HG02610 (cell line): Measurements from ENCODE around the gene THOC2.
A peak's percentile ranks its signal among the peaks of the same experiment; 100 is the strongest.
"Not testable (repeated sequence)": the region's sequence is repeated elsewhere in the genome, so short reads cannot be mapped to it uniquely, and the experiment has no call there.

ENCODE experiments used
- ATAC-seq: cut with Tn5 transposase; IDR thresholded peaks from one replicate; pipeline ENCODE4 v1.9.1; 2021; ENCODE audit warnings: mild to moderate bottlenecking, moderate library complexity; ENCODE audit not compliant: unreplicated experiment

Gene THOC2, protein sequence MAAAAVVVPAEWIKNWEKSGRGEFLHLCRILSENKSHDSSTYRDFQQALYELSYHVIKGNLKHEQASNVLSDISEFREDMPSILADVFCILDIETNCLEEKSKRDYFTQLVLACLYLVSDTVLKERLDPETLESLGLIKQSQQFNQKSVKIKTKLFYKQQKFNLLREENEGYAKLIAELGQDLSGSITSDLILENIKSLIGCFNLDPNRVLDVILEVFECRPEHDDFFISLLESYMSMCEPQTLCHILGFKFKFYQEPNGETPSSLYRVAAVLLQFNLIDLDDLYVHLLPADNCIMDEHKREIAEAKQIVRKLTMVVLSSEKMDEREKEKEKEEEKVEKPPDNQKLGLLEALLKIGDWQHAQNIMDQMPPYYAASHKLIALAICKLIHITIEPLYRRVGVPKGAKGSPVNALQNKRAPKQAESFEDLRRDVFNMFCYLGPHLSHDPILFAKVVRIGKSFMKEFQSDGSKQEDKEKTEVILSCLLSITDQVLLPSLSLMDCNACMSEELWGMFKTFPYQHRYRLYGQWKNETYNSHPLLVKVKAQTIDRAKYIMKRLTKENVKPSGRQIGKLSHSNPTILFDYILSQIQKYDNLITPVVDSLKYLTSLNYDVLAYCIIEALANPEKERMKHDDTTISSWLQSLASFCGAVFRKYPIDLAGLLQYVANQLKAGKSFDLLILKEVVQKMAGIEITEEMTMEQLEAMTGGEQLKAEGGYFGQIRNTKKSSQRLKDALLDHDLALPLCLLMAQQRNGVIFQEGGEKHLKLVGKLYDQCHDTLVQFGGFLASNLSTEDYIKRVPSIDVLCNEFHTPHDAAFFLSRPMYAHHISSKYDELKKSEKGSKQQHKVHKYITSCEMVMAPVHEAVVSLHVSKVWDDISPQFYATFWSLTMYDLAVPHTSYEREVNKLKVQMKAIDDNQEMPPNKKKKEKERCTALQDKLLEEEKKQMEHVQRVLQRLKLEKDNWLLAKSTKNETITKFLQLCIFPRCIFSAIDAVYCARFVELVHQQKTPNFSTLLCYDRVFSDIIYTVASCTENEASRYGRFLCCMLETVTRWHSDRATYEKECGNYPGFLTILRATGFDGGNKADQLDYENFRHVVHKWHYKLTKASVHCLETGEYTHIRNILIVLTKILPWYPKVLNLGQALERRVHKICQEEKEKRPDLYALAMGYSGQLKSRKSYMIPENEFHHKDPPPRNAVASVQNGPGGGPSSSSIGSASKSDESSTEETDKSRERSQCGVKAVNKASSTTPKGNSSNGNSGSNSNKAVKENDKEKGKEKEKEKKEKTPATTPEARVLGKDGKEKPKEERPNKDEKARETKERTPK (N-terminal part only)

DNA sequence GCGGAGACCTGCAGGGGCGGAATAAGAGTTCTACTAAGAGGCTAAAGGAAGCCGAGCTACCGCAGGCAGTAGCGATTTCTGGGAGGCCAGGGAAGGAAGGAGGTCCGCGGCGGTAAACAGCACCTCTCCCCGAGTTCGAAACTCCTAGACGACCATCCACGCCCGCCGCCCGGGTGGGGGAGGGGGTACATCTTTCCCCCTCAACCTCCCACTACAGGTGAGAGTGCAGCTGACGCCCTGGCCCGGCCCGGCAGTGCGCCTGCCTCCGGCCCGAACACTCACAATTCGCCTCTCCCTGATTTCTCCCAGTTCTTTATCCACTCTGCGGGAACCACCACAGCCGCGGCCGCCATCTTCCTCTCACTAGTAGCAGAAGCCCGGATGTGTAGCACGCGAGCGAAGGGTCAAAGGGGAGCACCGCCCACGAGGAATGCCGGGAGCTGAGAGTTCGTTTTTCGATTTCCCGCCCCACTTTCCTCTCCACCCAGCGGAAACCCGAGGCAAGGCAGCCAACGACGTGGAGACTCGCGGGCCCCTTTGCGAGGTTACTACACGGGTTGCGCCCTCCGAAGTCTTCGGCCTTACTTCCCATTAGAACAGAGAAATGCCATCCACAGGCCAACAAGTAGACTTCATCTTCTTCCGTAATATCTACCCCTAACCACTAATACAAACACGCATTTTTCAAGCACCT lies at the start of gene THOC2:
TSS of gene THOC2 (minus strand) at position 383 of the 694 bp plus-strand sequence. CDS start at position 353, 30 bp downstream.
- peak; percentile 92 for ATAC-seq

DNA sequence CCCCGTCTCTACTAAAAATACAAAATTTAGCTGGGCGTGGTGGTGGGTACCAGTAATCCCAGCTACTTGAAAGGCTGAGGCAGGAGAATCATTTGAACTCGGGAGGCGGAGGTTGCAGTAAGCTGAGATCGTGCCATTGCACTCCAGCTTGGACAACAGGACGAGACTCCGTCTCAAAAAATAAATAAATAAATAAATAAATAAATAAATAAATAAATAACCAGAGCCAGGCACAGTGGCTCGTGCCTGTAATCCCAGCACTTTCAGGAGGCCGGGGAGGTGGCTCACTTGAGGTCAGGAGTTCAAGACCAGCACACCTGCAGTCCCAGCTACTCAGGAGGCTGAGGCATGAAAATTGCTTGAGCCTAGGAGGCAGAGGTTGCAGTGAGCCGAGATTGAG lies 48.9 kb upstream of the THOC2 start:
- ATAC-seq = not testable (repeated sequence)

DNA sequence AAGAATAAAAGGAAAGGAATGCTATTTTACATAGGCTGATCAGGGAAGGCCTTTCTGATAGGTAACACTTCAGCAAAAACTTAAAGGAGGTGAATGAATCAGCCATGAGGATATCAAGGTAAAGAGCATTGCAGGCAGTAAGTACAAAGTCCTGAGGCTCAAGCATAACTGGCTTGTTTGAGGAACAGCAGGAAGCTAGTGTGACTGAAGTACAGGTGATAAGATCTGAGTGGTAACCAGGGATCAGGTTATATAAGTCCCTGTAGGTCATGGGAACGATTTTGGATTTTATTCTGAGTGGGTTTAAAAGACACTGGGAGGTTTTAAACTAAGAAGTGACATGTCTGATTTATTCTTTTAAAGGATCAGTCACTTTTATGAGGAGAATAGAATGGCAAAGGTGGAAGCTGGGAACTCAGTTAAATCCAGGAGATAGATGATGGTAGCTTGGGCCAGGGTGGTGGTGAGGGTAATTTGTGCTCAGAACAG lies 47.1 kb upstream of the THOC2 start:
- no peak for ATAC-seq

DNA sequence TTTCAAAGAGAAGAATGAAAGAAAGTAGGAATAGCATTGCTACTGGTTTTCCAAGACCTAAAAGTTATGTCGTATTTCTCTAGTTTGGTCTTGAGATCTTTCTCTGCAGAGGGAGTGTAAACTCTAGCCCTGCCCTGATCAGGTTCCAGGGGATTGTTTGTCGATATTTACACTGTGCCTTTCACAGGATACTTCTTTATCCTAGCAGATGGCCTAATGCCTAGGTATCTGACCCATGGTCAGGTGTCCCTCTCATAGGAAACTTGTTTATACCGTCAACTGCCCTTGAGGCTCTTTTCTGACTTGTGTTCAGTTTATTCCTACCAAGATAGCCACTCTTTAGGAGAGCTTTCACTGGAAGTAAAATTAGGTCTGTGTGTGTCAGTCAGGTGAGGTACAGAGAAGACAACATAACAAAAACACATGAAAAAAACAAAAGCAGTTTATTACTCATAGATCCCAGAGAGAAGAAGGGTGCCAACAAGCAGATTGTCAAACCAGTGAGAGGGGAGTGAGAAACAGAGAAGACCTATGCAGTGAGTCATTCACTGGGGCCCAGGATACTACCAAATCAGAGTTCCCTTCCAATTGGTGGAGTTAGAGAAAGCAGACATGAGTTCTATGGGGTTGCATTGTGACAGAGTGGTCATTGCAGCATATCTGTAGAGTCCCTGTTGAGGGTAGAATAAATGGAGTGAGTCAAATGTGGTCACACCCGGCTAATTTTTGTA lies 40.6 kb upstream of the THOC2 start:
- ATAC-seq = no peak

DNA sequence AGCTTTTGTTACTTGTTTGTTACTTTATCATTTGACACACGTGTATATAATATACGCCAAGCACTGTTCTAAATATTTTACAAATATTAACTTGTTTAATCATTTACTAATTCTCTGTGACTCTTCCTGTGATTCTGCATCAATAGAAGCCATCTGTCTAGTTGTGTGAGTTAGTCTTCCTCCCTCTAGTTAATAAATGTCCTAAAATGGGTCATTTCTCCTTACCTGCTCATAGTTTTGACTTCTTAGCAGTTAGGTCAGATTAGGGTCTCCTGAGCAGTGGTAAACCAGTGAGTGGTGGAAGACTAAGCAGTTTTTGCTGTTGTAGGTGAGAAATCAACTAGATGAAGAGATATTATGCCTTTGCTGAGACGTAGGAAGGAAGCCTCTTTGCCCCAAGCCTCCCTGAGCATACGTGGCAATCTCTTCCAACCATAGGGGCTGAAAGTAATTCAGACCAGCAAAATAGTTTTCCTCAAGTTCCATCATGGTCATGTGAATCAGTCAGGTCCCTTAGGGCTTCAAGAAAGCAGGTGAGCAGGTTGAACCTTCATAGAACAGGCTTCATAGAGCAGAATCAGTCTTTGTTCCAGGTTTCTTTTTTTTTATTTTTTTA lies 38.7 kb upstream of the THOC2 start:
- no peak for ATAC-seq

DNA sequence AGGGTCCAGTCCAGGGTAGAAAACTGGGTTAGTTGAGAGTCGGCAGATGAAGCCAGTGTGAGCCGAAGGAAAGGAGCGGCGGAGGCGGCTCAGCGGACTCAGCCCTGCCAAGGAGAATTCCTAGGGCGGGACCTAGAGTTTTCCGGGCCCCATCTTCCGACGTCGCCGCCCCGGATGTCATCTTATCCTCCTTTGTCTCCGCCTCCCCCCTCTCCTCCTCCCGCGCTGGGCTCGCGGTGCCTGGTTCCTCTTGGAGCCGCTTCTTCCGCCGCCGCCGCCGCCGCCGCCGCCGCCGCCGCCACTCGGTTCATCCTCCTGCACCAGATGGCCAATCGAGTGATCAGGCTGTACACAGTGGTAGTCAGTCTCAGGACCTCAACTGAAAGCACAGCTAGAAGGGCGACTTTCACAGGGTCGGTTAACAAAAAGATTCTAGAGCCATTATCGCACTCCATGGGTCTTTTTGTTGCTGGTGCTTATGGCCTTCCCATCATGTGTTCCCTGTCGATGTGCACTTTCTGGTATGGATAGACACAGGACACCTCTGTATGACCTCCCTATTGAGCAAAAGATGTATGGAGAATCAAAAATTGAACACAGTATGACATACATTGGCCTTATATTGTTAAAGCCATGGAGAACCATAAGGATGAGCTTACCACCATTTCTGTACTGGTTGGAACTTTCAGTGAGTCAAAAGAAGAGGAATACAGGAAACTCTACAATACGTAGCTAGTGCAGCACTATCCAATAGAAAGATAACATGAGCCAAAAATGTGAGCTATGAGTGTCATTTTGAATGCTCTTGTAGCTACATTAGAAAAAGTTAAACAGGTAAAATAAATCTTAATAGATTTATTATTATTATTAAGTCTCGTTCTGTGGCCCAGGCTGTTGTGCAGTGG lies 32.4 kb upstream of the THOC2 start:
- peak; percentile 96 for ATAC-seq

DNA sequence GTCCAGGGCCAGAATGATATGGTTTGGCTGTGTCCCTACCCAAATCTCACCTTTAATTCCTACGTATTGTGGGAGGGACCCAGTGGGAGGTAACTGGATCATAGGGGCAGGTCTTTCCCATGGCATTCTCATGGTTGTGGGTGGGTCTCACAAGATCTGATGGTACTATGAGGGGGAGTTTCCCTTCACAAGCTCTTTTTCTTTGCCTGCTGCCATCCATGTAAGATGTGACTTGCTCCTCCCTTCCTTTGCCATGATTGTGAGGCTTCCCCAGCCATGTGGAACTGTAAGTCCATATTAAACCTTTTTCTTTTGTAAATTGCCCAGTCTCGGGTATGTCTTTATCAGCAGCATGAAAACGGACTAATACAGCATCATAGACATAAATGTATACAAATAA lies 27.0 kb upstream of the THOC2 start:
- ATAC-seq = not testable (repeated sequence)

DNA sequence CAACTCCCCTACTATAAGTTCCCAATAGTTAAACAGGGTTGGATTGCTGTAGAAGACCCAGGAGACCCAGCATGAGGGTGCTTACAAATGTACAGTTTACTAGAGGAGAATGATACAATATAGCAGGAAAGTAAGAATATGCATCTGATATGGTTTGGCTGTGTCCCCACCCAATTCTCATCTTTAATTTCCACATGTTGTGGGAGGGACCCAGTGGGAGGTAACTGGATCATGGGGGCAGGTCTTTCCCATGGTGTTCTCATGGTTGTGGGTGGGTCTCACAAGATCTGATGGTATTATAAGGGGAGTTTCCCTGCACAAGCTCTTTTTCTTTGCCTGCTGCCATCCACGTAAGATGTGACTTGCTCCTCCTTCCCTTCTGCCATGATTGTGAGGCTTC lies 24.9 kb upstream of the THOC2 start:
- ATAC-seq = not testable (repeated sequence)

DNA sequence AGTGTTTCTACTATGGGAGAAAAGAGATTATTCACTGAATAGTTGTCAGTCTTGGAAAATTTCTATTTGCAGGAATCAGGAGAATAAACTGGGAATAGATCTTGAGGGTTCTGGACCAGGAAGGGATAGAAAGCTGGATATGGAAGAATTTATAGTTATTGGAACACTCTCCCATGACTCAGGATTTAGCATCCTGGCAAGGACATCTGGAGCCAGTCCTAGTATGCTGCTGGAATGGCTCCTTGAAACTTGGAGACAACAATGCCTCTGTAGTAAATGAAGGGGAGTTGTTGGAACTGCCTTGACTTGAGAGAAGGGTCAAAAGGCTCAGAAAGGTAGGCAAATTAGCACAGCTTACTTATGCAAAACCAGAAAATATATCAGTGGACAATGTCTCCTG lies 23.5 kb upstream of the THOC2 start:
- no peak for ATAC-seq

DNA sequence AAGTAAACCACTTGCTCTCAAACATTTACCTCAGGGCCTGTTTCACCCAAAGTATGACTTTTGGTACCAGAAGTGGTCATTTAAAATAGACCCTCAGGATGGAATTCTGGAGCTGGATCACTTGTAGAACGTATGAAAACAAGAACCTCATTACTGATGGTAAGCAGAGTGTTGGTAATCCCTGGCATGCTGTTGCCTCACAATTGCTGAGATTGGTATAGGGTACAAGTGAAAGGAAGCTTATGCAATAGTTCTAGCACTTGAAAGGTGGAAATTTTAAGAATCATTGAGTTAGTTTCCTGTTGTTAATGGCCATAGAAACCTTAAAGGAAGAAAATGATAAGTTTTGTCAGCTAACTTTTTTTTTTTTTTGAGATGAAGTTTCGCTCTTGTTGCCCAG lies 22.3 kb upstream of the THOC2 start:
- no peak for ATAC-seq

DNA sequence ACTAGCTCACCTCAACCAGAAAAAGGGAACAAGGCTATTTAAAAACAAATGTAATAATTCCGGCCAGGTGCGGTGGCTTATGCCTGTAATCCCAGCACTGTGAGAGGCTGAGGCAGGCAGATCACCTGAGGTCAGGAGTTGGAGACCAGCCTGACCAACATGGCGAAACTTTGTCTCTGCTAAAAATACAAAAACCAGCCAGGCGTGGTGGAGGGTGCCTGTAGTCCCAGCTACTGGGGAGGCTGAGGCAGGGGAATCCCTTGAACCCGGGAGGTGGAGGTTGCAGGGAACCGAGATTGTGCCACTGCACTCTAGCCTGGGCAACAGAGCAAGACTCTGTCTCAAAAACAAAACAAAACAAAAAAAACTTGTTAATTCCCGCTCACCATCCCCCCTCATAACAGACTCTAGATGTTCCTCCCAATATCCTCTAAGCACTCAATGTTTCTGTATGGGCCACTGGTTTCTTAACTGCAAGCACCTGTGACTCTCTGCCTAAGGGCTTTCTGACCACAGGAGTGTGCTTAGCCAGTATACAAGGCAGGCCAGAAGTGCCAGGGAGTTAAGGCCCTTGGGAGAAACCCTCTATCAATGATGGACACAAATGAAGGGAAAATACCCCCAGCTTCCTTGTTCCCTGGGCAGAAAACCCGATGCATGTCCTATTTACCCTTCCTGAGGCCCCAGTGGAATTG lies 21.0 kb upstream of the THOC2 start:
- ATAC-seq = no peak

DNA sequence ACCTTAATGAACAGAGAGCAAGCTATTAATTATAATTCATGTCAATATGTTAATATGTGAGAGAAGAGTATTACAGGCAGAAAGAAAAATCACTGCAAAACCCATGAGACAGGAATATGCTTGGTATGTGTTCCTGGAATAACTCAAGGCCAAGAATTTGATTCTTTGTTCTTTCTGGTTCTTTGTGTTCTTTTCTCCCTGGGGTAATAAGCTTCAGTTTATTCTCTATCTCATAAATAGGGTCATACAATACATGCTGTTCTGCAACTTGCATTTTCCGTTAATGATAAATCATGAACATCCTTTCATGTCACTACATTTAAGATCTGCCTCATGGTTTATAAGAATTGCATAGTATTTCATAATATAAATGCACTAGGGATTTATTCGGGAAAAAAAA lies 16.8 kb upstream of the THOC2 start:
- ATAC-seq = no peak

DNA sequence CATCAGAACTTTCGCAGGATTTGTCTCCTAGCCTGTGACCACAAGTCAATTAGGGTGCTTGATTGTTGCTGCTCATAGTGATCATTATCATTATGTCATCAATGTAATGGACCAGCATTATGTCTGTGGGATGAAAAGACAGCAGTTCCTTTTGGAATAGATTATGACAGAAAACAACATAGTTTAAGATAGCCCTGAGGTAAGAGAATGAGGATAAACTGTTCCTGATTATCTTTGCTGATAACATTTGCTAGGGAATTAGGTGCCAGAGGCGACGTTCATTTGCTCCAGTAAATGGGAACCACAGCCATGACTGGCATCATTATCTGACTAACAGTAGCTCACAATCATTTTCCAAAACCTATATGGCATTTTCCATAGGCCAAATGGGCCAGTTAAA lies 12.7 kb upstream of the THOC2 start:
- no peak for ATAC-seq

DNA sequence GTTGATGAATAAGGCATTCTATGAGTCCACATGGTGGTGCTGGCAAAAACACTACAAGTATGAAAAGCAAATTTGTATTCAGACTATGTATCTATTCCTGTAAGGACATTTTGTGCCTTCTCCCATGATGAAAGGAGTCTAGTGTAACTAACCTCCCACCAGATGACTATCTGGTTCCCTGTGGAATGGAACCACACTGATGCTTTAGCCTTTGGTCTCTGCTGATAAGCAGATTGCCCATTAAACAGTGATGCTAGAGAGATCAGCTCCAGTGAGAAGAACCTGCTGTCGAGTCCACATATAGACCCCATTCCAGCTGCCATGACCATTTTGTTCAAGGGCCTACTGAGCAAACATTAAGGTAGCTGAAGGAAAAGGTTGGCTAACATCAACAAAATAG lies 10.5 kb upstream of the THOC2 start:
- ATAC-seq = no peak

DNA sequence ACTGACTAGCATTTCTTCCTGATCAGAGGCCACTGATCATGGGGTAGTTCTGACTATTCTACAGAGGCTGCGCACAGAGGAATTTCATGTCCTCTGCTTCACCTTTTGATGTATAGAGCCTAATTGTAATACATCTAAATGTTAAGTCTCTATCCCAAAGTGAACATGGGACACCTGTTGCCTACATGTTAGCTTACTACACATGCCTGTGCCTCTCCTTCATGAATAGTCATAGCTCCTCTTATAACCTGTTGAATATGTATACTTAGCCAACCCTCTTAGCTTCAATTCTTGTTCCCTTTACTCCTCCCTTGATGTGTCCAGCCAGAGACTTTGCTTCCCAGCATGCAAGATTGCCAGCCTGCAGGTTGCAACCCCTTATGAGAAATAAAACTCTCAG lies 9.6 kb upstream of the THOC2 start:
- ATAC-seq = no peak

DNA sequence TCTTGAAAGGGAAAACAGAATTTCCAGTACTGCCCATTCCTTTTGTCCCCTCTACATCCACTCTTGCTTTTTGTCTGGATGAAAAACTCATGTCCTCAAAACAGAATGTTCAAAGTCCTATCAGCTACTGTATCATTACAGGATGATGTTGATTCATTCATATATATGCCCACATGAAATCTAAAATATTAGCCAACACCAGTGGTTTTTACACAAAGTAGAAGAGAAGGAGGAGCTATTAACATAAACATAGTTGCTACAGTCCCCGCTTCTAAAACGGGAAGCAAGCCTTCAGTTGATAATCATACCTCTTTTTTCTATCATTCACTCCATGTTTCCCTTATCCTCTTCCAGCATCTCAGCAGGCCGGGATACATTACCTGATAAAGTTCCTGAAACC lies 7.7 kb upstream of the THOC2 start:
- no peak for ATAC-seq

DNA sequence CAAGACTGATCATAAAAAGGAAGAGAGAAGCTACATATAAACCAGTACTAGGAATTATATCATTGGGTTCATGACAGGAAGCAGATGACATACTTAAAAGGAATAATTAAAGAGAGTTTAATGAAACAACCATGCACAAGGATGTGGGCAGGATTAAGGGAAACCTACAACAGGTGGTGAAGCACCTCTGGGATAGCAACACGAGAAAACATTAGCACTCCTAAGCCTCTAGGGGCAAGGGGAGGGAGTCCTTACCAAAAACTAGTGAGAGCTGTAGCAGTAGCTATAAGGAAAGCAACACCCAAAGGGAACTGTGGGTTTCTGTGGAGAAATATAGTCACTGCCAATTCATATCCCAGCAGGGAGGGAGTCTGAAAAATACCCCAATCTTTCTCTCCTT lies 7.2 kb upstream of the THOC2 start:
- no peak for ATAC-seq

DNA sequence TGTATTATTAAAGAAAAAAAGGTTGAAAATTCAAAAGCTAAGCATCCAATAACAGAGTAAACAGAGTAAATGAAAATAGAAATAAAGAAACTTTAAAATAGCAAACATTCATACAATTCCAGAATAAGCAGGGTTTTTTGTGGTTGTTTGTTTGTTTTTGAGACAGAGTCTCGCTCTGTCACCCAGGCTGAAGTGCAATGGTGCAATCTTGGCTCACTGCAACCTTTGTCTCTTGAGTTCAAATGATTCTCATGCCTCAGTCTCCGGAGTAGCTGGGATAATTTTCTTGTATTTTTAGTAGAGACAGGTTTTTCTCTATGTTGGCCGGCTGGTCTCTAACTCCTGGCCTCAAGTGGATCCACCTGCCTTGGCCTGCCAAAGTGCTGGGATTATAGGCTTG lies 6.6 kb upstream of the THOC2 start:
- ATAC-seq = no peak
